GM19372 (cell line): ENCODE measurements around the gene EFTUD2.

Experiments
- ATAC-seq: cut with Tn5 transposase; IDR thresholded peaks from one replicate; pipeline ENCODE4 v1.9.1; 2021; ENCODE audit warnings: mild to moderate bottlenecking, low read depth, moderate library complexity; ENCODE audit not compliant: unreplicated experiment

The EFTUD2 gene

DNA sequence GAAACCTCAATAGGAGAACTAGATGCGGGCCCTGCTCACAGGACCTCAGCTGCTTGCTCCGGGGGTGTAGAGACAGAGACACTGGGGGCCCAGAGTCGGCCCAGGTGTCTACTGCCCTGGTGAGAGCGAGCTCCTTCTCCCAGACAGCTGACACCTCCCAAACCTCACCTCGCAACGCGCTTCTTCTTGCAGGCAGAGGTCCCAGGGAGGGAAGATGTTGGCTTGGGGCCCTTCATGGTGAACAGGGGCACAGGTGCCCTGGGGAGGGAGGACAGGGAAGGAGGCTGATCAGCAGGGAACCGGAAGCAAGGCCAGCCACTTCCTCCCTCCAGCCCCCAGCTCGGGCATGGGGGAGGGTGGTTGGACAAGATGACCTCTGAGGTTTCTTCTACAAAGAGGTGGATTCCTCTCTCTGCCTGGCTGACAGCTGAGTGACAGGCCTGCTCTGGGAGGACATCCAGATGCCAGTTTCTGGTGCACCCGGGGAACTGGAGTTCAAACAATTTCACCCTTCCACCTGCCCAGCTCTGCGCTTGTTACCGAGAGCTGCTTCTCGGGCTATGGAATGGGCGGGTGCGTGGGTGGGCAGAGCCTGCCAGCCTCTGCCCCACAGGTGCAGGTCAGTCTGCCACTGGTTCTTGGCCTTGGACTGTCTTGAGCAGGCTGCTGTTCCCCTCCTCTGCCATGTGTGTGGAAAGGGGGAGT is 27.7 kb upstream of the EFTUD2 start:
- ATAC-seq = no peak

DNA sequence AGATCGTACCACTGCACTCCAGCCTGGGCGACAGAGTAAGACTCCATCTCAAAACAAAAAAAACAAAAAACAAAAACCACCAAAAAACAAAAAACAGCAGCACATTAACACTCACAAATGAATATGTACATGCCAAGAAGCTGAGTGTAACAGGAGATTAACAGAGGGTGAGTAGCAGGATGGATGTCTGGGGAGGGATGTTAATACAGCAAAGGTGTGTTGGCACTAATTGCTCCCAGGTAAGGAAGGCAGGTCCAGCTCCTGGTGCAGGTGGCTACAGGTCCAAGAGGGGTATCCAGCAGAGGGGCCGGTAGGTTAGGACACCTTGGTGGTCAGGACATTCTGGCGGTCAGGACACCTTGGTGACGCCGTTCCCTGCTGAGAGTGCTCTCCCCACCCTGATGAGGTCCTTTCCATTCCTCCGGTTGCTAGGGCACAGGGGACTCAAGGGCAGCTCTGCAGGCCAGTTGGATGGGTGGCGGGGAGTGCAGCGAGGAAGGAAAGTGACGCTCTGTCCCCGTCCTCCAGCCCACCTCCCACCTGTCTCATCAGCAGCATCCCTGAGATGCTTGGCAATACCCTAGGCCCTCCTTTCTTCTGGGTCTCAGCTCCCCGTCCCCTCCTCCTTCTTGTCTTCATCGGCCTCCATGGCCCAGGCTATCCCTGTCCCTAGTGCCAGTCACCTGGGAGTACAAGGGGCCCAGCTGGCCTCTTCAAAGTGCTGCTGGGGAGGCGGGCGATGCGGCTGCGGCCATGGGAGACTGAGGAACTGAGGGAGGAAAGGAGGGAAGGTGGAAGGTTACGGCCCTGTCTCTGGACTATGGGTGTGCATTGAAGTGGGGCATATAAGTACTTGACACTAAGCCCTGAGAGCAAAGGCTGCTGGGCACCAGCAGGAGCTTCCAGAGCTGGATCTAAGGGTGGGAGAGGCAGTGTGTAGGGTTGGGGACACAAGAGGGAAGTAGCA is 26.8 kb upstream of the EFTUD2 start:
- ATAC-seq = no peak

GRCh38 chr17:44924107-44924544 is 24.9 kb upstream of the EFTUD2 start:
- no peak for ATAC-seq

DNA sequence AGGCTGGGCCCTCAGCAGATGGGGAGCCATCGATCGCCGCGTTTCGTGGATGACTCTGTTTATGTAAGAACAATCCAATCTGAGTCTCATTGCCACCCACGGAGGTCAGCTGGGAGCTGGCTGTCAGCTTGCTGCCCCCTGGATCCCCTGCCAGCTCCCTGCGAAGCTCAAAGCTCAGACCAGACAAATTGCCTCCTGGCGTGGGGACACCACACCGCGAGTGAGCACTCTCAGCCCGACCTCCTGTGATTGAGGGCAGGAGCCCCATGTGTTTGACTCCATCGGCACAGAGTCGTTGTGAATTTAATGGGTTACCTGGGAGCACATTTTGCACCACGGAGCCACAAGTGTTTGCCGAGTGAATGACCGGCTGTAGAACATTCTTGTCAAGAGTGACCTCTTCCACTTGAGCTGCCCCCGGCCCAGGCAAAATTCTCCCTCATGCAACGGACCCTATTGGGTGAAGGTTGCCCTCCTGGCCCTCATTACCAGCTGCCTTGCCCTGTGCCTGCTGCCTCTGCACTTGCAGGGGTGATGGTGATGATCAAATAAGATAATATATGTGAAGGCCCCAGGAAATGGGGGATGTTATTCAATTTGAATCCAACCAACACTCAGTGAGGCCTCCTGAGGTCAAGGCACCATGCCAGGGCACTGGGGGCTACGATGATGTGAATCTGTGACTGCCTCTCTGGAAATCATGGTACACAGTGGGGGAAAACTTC is 23.7 kb upstream of the EFTUD2 start:
- ATAC-seq = no peak

DNA sequence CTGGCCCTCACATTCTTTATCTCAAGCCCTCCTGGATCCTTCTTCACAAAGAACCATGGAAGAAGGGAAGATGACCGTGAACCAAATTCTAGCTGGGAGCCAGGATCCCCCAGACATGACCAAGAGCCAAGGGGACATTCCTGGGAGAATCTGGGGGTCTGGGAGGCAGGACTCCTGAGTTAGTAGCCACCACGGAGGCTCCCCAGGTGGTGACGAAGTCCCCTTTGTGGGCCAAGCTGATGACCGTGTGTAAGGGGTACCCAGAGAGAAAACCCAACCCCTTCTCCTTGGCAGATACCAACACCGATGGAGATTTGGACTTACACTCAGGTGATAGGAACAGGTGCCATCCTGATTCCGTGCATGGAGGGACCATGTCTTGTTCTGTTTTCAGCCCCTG is 22.9 kb upstream of the EFTUD2 start:
- ATAC-seq = no peak

GRCh38 chr17:44921122-44921882 is 22.1 kb upstream of the EFTUD2 start:
- ATAC-seq = no peak

DNA sequence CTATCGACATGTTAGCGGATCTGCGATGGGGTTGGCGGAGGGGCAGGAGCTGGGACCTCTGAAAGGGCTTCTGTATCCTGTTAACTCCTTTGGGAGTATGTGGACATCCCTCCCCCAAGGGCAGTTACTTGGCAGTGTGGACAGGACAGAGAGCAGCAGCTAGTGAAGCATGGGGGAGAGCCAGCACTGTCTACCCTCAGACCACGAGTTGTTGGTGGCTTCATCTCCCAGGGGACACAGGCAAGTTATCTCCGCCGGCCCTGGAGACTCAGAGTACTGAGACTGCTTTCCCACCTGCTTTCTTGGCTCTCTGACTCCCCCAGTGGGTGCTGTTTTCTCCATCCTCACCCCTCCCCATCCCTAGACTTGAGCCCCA is 21.3 kb upstream of the EFTUD2 start:
- no peak for ATAC-seq

GRCh38 chr17:44919885-44920564 is 20.8 kb upstream of the EFTUD2 start:
- ATAC-seq = peak; percentile 61

GRCh38 chr17:44919411-44919810 is 20.2 kb upstream of the EFTUD2 start:
- no peak for ATAC-seq

- no peak for ATAC-seq
These were observed 18.8 kb upstream of the EFTUD2 start for GRCh38 chr17:44918006-44918405.

- no peak for ATAC-seq
These were observed 18.2 kb upstream of the EFTUD2 start for GRCh38 chr17:44917456-44917855.

DNA sequence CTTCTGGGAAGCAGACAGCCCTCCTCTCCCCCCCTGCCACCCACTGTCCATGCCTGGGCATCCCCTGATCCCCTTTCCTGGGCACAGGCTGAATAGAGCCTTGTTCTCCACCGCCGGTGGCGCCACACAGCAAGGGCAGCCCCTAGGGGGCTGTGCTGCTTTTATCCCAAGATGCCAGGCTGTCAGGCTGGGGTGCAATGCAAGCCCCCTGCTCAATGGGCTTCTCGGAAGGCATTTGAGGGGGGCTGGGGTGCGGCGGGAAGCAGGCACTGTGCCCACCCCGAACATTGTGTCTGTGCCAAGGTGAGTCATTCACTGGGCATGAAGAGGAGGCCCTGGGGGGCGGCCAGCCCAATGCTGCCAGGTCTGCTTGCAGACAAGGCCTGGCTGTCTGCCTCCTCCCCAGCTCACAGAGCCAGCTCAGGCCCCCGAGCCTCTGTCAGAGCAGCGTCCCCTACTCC is 17.6 kb upstream of the EFTUD2 start:
- no peak for ATAC-seq

DNA sequence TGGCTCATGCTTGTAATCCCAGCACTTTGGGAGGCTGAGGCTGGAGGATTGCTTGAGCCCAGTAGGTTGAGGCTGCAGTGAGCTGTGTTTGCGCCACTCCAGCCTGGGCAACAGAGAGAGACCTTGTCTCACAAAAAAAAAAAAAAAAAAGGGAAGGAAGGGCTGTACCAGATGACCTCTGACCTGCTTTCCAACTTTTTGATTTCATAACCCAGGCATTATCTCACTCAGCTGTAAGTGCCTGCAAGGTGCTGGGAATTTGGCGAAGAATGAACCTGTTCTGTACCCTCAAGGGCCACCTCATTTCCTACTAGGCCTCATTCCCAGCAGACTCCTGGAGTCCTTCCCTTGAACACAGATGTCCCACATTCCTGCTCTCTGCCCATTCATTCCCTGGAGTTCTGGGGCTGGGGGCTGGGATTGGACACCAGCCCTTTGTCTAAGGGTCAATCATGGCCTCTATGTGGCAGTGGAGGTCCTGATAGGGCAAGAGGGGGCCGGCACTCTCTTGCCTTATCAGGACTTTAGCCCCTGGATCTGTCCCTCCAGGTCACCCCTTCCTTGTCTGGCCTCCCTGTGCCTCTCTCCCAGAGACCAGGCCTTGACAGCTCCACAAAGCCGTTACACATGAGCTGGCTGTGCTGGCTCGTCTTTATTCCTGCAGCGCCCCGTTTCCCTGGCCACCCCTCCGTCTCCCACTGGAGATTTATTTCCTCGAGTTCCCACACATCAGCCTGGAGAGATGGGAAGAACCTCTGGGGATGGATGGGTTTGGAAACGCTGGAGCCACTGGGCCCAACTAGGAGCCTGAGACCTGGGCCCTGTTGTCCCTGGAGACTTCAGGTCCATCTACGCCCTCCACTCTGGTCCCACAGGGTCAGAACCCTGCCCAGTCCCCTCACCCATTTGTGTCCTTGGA is 16.9 kb upstream of the EFTUD2 start:
- ATAC-seq = no peak

DNA sequence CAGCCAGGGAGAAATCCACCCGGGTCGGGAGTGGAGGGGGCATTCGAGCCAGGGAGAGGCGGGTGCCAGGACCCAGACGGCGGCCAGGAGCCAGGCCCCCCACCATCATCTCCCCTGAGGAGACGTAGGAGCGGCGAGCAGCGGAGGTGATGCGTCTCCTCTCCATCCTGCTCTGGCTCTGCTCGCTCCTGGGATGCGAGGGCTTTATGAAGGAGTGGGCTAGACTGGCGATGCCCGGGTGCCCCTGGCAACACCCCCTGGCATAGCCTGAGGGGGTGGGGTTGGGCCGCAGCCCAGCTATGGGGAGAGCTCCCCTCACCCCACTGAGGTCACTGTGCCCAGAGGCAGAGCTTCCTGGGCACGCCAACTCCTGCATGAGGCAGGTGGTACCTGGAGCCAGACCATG is 16.1 kb upstream of the EFTUD2 start, which contains the start of gene GFAP:
Gene GFAP, minus strand, starts transcription at position 180 of the 406 bp plus-strand sequence. Its CDS starts 14 bp downstream, at position 166.
- no peak for ATAC-seq

DNA sequence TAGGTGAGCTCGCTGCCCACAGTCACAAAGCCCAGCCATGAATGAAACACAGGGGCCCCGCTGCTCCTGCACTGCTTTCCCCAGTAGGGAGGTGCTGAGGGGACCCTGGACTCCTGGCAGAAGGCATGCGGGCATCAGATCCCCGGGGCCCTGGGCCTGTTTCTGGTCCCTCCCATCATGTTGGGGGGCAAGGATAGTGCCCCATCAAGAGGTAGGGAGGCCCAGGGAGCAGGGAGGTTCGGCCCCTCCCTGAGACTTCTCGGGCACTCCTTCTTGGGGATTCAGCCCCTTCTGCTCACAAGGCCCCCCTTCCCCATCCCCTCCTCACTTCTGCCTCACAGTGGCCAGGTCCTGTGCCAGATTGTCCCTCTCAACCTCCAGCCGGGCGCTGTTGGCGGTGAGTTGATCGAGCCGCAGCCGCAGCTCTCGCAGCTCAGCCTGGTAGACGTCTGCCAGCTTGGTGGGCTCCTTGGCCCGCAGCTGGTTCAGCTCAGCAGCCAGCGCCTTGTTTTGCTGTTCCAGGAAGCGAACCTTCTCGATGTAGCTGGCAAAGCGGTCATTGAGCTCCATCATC is 15.5 kb upstream of the EFTUD2 start:
- no peak for ATAC-seq

DNA sequence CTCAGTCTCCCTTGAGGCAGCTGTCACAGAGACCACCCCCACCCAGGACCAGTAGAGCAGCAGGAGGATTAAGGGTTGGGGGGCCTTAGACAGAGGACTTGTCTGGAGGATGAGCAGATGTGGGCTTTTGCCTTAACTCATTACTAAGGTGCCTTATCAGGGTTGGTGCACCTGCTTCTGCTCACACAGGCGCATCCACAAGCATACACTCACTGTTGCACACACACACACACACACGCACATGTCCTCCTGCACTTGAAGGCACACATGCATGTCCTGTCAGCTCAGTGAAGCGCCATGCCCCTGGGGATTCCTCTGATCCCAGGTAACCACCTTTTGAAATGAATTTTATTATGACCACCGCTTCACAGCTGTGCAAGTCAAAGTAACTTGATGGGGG is 14.9 kb upstream of the EFTUD2 start:
- ATAC-seq = no peak

- ATAC-seq = no peak
These were observed 14.4 kb upstream of the EFTUD2 start for GRCh38 chr17:44913676-44914075.
